HG02623 (cell line): ENCODE measurements around the gene PLPP4.

Experiments
- ATAC-seq: cut with Tn5 transposase; IDR thresholded peaks from one replicate; pipeline ENCODE4 v1.9.1; 2021; ENCODE audit warnings: moderate library complexity; ENCODE audit not compliant: unreplicated experiment

The PLPP4 gene

GRCh38 chr10:120456626-120457430 is at the start of gene PLPP4:
Gene PLPP4 (plus strand): TSS chr10:120457227. CDS start chr10:120457306, 79 bp downstream.
- no peak for ATAC-seq

GRCh38 chr10:120409816-120410215 is 47.2 kb upstream of the PLPP4 start:
- no peak for ATAC-seq

GRCh38 chr10:120414946-120415345 is 42.1 kb upstream of the PLPP4 start:
- no peak for ATAC-seq

- ATAC-seq = no peak
Measured at GRCh38 chr10:120415709-120416330, 41.2 kb upstream of the PLPP4 start.

DNA sequence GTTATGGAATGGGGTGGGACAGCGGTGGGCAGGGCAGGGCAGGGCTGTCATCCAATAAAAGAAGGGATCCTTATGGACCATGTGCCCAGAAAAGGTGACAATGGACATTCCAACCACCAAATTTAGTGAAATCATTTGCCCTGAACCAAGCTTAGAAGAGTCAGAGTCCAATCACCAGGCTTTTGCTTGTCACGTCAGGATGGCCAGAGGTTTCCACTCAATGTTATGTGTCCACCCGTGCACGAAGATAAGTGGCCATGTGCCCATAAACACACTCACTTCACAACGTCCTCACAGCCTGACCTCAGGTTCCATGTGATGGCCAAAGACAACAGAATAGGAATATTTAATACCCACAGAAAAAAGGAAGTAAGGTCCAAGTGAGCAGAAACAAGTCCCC is 36.6 kb upstream of the PLPP4 start:
- no peak for ATAC-seq

GRCh38 chr10:120421250-120421649 is 35.8 kb upstream of the PLPP4 start:
- no peak for ATAC-seq

DNA sequence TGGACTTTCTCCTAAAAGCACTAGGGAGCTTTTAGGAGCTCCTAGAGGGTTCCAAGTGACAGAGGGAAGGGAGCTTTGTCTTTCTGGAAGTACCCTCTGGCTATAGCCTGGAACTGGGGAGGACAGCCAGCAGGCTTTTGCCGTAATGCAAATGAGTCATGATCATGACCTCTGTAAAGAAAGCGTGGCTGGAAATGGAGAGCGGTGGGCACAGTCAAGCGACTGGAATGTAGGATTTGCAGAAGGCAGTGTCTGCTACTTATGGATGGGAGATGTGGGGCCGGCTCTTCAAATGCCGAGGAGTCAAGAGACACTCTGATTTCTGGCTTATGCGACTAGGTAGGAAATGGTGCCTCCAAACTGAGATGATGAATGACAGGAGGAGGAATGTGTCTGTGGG is 34.6 kb upstream of the PLPP4 start:
- no peak for ATAC-seq

DNA sequence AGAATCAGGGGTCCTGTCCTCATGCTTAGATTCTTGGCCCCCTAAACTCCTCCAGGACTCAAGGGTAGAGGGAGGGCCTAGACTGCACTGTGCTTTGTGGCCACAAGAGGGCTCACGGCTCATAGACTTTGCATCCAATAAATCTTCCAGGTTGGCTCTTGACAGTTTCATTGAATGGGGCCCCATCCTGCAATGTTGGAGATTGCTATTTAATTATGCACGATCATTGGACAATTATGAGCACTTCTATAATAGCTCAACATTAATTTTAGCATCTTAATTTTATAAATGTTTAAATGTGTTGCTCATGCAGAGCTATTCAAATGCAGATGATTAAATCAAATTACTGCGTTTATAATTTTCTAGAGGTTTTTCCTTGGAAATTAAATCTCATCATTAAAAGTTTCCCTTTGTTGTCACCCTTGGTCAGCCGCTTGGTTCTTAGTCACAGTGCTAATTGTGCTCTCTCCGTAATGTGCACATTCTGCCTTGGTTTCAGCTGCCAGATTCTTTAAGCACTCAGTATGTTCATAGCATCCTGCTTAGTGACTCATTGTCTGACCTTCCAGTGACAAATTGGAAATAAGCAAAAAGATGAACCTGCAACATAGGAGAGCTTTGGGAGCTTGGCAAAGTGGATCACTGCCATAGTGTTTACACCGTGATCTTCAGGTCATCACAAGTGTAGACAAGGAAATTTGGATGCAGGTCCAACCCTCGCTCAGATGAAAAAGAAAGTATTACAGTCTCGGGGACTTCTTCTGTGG is 33.4 kb upstream of the PLPP4 start:
- ATAC-seq = peak; percentile 50

- ATAC-seq = no peak
Measured at GRCh38 chr10:120424198-120424464, 32.9 kb upstream of the PLPP4 start.

DNA sequence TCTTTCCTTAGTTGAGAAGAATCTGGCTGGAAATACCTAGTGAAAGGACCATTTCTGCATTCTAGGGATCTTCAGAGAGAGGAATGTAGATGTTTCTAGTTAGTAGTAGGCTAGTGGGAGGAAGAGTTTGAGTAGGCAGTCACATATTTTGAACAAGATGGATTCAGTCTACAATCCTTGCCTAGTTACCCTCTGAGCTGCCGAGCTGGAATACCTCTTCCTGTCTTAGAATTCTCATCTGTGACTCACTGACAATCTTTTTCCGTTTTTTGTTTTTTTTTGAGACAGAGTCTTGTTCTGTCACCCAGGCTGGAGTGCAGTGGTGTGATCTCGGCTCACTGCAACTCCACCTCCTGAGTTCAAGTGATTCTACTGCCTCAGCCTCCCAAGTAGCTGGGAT is 30.7 kb upstream of the PLPP4 start:
- no peak for ATAC-seq

DNA sequence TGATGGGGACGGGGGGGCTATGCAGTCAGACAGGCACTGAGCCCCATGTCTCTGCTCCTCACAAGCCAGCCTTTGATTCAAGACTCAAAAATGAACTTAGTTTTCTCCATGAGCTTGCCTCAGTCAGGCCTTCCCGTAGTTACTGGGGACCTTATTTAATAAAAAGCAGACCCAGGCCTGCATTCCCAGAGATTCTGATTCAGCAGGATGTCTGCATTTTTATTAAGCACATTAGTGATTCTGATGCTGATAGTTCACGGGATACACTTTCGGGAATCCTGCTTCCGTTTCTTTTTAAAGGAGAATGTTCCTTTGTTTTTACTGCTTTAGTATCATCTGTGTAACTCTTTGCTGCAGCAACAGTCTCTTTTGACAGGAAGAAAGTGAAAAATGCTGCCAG is 28.3 kb upstream of the PLPP4 start:
- ATAC-seq = no peak

GRCh38 chr10:120429395-120429794 is 27.6 kb upstream of the PLPP4 start:
- ATAC-seq = no peak

DNA sequence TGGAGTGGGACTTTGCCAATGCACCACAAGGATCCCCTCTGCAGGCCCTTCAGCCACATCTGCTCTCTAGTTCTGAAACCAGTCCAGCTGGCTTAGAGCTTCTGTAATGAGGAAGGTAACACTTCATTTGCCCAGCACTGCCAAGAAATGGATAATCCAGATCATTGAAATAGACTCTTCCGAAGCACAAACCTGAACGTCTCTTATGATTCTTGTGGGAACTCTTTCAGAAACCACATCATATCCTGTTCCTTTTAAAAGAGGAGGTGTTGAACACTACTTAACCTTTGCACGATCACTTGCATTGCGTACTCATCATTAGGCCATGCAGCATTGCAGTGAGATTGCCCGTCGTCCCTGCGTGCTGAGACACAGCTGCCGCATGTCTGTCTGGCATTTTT is 25.8 kb upstream of the PLPP4 start:
- no peak for ATAC-seq

- ATAC-seq = no peak
Measured at GRCh38 chr10:120432209-120432608, 24.8 kb upstream of the PLPP4 start.

DNA sequence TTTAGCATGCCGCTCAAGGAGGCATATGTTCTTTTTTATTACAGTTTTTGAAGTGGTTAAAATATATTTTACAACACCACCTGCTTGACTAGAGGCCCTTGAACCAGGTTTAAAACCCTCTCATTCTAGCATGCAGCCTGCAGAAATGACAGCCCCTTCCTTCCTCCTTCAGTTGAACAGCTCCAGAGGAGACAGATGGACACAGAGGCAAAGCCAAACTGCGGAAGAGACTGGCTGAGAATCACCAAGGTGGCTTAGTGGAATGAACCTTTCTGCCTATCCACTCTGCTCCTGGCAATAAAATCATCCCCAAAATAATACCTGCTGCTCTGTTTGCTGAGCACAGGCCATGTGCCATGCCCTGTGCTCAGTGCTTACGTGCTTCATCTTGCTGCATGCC is 23.9 kb upstream of the PLPP4 start:
- ATAC-seq = no peak

DNA sequence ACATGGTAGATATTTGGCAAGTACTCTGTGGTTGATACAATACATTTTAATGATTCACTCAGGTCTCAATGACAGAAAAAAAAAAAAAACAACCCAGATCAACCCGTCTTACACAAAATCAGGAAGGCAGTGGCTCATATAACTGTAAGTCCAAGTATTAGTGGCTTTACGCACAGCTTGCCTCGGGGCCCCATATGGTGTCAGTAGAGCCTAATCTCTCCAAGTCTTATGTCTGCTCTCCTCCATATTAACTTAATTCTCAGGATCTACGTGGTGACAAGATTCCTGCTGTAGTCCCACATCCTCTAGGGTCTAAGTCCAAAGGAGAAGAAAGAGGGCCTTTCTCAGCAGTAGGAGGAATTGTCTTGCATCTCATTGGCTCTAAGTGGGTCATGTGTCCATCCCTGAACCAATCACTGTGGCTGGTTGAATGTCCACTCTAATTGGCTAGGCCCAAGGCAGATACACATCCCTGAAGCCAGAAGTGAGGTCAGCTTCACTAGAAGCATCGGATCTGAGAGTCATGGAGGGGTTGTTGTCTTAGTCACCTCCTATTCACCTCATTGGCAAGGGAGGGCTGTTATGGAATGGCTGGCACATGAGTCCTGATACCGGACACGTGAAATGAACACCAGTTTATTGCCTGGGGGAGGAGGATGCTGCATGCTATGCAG is 20.5 kb upstream of the PLPP4 start:
- ATAC-seq = no peak

- no peak for ATAC-seq
Measured at GRCh38 chr10:120437541-120437940, 19.5 kb upstream of the PLPP4 start.

DNA sequence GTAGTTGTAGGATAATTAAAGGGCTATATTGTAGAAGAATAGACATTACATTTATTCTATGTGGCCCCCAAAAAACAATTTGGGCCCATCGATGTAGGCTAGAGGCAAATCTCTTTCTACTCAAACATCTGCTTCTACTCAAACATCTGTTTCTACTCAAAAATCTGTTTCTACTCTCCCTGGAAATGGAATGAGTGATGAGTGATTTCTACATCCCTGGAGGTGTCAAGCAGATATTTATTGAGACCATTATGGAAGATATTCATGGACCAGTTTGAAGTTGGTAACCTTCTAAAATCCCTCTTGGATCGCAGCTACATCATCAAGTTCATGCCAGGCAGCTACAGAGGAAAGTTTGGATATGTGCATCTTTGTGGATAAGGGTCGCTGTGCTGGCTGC is 5.1 kb upstream of the PLPP4 start:
- ATAC-seq = no peak

DNA sequence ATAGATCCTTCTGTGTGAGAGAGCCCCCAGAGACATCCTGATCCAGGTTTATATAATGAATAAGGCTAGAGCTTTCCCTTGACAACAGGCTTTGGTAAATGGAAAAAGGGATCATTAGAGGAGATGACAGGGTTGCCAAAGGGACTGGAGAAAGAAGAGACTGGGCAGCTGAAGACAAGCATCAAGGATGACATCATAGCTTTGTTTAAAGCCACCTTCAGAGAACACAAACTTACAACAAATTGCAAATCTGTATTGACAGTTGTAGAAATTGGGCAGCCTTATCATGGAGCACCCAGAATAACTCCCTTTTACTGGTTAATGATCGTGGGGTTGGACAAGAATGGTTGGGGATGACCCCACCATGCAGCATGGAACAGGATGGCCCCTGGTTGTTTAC is 3.7 kb upstream of the PLPP4 start:
- ATAC-seq = no peak

DNA sequence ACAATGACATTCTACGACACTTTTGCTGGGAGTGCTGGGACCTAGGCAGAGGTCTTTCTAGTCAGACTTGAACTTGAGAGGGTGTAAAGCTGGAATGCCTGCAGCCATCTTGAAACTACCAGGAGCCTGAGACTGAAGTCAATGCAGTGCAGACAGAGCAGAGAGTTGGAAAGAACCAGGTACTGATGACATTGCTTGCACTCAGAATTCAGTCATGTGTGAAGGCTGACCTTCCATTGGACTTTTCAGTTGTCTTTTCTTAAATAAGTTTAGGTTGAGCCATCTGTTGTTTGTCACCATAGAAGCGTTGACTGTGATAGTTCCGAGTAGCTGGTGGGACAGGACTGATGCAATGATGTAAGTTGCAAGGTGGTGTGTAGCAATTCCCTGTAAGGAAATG is 3.1 kb upstream of the PLPP4 start:
- ATAC-seq = no peak

DNA sequence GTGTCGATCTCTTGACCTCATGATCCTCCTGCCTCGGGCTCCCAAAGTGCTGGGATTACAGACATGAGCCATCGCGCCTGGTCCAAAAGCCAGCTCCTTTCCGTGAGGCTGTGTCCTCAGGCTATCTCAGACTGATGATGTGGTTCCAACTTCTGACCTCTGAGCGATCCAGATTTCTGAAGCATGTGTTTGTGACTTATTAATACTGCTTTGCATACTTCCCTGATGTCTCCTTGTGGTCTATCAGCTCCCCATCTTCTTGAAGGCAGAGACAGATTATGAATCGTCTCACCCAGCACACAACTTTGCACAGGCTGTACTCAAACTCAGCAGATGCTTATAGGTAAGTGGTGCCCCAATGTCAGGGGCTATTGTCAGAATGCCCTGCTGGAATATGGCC is 2.0 kb upstream of the PLPP4 start:
- ATAC-seq = no peak

DNA sequence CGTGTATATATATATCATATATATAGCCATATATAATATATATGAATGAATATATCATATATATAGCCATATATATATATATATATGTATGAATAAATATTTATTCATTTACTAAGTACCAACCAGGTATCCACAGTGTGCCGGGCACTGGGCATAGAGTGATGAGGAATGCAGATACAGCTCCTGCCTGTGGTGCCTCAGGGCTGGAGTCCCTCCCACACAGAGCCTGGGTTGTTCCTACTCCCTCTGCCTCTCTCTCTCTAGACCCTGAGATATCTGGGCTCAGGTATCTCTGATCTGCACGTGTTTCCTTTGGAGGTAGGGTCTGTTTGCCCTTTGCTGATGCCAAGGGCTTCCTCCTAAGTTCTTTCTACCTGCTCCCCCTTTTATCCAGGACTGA is 1.4 kb upstream of the PLPP4 start:
- ATAC-seq = no peak
